Common myeloid progenitor, CD34-positive (primary cell): ENCODE measurements around the gene PPCS.

Source experiments
- CTCF ChIA-PET: fragments of 350-600 bp; sonication (Branson Sonifier 250); formaldehyde crosslinking; loops from one replicate; lab custom pipeline; 2021; ENCODE audit warnings: antibody characterized with exemption; lab: Charles Lee
- POLR2A ChIA-PET: fragments of 350-600 bp; sonication (Branson Sonifier 250); formaldehyde crosslinking; loops from one replicate; lab custom pipeline; 2021; ENCODE audit warnings: antibody characterized with exemption; lab: Charles Lee
- DNase-seq, 3 donors: peaks; one replicate each; pipeline versions ENCODE4 v3.0.0 to v3.0.0-alpha.2; 2013
- H3K27ac ChIP-seq, 2 experiments: 1 replicate in 1 of 2; 2 replicates in 1 of 2; pipeline ENCODE4 v1.7.0; 2013; ENCODE audit warnings: inconsistent platforms in 2 of 2, low read length in 2 of 2, mild to moderate bottlenecking in 2 of 2, low read depth in 1 of 2, moderate library complexity in 1 of 2; ENCODE audit not compliant: severe bottlenecking in 2 of 2, insufficient read depth in 1 of 2, poor library complexity in 1 of 2
- H3K27me3 ChIP-seq, 5 experiments: replicated peaks in 2 of 5; 1 replicate in 3 of 5; 2 replicates in 2 of 5; pipeline versions ENCODE4 v1.6.1 to v1.7.0; 2013; ENCODE audit warnings: low read length in 4 of 5, mild to moderate bottlenecking in 2 of 5, moderate library complexity in 2 of 5, inconsistent platforms in 1 of 5; ENCODE audit not compliant: insufficient read depth in 5 of 5, control insufficient read depth in 4 of 5
- H3K36me3 ChIP-seq, 4 experiments: 1 replicate in 2 of 4; 2 replicates in 2 of 4; pipeline versions ENCODE4 v1.6.1 to v1.7.0; 2013; ENCODE audit warnings: low read length in 3 of 4, control low read depth in 1 of 4, mild to moderate bottlenecking in 1 of 4; ENCODE audit not compliant: control insufficient read depth in 4 of 4, insufficient read depth in 4 of 4
- H3K4me1 ChIP-seq, 4 experiments: 1 replicate in 3 of 4; 2 replicates in 1 of 4; pipeline versions ENCODE4 v1.6.1 to v1.7.1; 2013; ENCODE audit warnings: low read length in 3 of 4, mild to moderate bottlenecking in 3 of 4, control low read depth in 1 of 4, inconsistent platforms in 1 of 4, moderate library complexity in 1 of 4; ENCODE audit not compliant: control insufficient read depth in 4 of 4, insufficient read depth in 4 of 4; ENCODE audit errors: control extremely low read depth in 1 of 4
- H3K4me3 ChIP-seq, 7 experiments: 1 replicate in 4 of 7; 2 replicates in 3 of 7; pipeline versions ENCODE4 v1.5.1 to v1.7.0; 2013; ENCODE audit warnings: mild to moderate bottlenecking in 7 of 7, low read length in 6 of 7, moderate library complexity in 6 of 7, inconsistent platforms in 2 of 7, low read depth in 2 of 7, control low read depth in 1 of 7; ENCODE audit not compliant: insufficient read depth in 4 of 7, control insufficient read depth in 1 of 7; ENCODE audit errors: extremely low read depth in 1 of 7
- H3K9me3 ChIP-seq, 5 experiments: 1 replicate in 4 of 5; 2 replicates in 1 of 5; pipeline versions ENCODE4 v1.6.1 to v1.7.1; 2013; ENCODE audit warnings: low read length in 4 of 5, mild to moderate bottlenecking in 2 of 5, inconsistent platforms in 1 of 5, low read depth in 1 of 5, moderate library complexity in 1 of 5; ENCODE audit not compliant: control insufficient read depth in 4 of 5, insufficient read depth in 2 of 5; ENCODE audit errors: control extremely low read depth in 1 of 5
- WGBS: methylation state at CpG from one replicate; pipeline ENCODE4 v1.1.5; 2013; ENCODE audit not compliant: insufficient coverage; 5-methylcytosine and 5-hydroxymethylcytosine counted together

Gene PPCS

DNA sequence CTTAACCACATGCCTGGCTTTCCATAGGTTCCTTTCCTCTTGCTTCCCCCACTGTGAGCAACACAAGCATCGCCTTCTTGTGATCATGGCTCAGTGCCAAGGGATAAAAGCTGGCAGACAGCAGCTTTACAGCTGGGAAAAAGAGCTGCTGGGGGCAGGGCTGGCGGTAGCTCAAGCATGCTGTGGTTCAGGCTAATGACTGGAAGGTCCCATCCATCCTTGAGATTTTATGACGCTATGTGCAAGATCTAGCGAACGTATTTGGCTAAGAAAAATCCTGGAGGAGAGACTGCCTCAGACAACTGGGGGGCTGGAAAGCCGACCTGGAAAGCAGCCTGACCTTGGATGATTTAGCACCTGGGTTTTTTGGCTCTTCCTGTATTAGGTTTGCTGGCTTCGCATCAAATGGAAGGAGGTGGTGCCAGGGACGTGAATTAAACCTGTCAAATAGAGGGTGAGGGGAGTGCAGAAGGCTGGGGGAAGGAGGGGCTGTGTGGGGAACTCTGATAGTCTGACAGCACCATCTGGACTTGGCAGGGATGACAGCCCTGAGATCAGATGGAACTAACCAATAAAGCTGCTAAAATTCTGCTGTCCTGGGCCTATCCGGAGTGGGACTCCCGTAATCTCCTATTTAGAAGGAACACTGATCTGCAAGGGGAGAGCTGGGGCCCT, 35.3 kb upstream of the PPCS start:
- 42% methylated on average over 8 of the region's 10 CpGs for WGBS
- Histone ChIP-seq H3K27me3 (no peaks in the 10 kb centered on the region), H3K4me1 (peaks cover 0 to 9% (median 3%) of the 10 kb centered on the region in 4 experiments), H3K9me3 (no peaks in the 10 kb centered on the region), H3K27ac (no peak overlapping the region), H3K4me3 (no peak overlapping the region), H3K36me3 (no peaks in the 10 kb centered on the region)
- ChIA-PET CTCF (no interaction called here), POLR2A (no interaction called here)
- DNase-seq = peak in 2 of 3 donors; percentile 33 to 45

DNA sequence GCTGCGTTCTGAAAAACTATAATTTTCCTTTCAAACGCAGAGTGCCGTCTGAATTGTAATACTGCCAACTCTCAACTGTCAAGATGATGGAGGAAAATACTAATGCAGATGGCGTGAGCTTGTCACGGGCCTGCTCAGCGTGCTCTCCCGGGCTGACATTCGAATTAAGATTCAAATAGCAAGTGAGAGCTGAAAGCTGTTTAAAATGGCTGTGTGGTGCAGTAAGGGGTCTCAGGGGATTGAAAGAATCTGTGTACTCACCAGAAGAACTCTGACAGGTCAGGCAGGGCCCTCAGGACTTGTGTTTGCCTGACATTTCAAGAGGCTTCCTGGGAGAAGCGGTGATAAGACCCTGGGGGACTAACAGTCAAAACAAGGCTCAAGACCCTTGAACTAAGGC, 33.6 kb upstream of the PPCS start:
- WGBS = 89% methylated on average over 7 of the region's 9 CpGs
- DNase-seq = no peak
- no peaks in the 10 kb centered on the region for H3K9me3 ChIP-seq
- POLR2A ChIA-PET = no interaction called here
- no peaks in the 10 kb centered on the region for H3K36me3 ChIP-seq
- H3K4me3 ChIP-seq = no peak overlapping the region
- CTCF ChIA-PET = no interaction called here
- H3K4me1 ChIP-seq = peaks cover 0 to 9% (median 3%) of the 10 kb centered on the region in 4 experiments
- H3K27ac ChIP-seq = no peak overlapping the region
- no peaks in the 10 kb centered on the region for H3K27me3 ChIP-seq

- H3K4me1 ChIP-seq = peaks cover 0 to 9% (median 3%) of the 10 kb centered on the region in 4 experiments
- H3K4me3 ChIP-seq = no peak overlapping the region
- no peak overlapping the region for H3K27ac ChIP-seq
- CTCF ChIA-PET = no interaction called here
- no peak for DNase-seq
- no peaks in the 10 kb centered on the region for H3K36me3 ChIP-seq
- H3K27me3 ChIP-seq = no peaks in the 10 kb centered on the region
- WGBS = 89% methylated on average over 3 of the region's 3 CpGs
- POLR2A ChIA-PET = no interaction called here
- no peaks in the 10 kb centered on the region for H3K9me3 ChIP-seq
These were observed 32.7 kb upstream of the PPCS start for GRCh38 chr1:42423681-42424080.

GRCh38 chr1:42424201-42424600, 32.1 kb upstream of the PPCS start:
- H3K27me3 ChIP-seq = no peaks in the 10 kb centered on the region
- H3K4me3 ChIP-seq = no peak overlapping the region
- H3K9me3 ChIP-seq = no peaks in the 10 kb centered on the region
- no peaks in the 10 kb centered on the region for H3K36me3 ChIP-seq
- no peak for DNase-seq
- 100% methylated on average over 3 of the region's 4 CpGs for WGBS
- H3K27ac ChIP-seq = no peak overlapping the region
- ChIA-PET CTCF (no interaction called here), POLR2A (no interaction called here)
- peaks cover 0 to 9% (median 3%) of the 10 kb centered on the region in 4 experiments for H3K4me1 ChIP-seq

GRCh38 chr1:42427240-42427639, 29.1 kb upstream of the PPCS start:
- no peaks in the 10 kb centered on the region for H3K36me3 ChIP-seq
- POLR2A ChIA-PET = interaction anchor here (0.5 kb wide), 1 partner anchor 437 kb away, joined by 5 read pairs; no protein-coding TSS in a partner anchor
- H3K27ac ChIP-seq = no peak overlapping the region
- peak in 1 of 3 donors; percentile 32 for DNase-seq
- no peaks in the 10 kb centered on the region for H3K27me3 ChIP-seq
- no peaks in the 10 kb centered on the region for H3K9me3 ChIP-seq
- no peak overlapping the region for H3K4me3 ChIP-seq
- WGBS = 58% methylated on average over 2 of the region's 4 CpGs
- H3K4me1 ChIP-seq = peaks cover 0 to 13% (median 10%) of the 10 kb centered on the region in 4 experiments
- CTCF ChIA-PET = no interaction called here

DNA sequence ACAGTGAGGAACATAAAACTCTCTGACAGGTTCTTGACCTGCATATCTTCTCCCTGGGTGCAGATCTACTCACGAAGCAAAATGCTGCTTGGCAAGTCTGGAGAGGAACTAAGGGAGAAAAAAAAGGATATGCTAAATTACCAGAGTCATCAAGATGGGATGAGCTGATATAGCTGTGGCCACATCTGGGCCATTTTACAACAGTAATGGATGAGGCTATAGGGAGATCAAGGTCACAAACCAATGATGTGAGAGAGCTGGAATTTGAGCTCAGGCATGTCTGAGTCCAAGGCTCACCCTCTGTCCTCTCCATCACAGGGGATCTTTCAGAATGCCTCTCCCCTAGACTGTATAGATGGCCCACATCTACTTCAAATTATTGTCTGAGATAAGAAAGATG, 26.7 kb upstream of the PPCS start:
- H3K4me1 ChIP-seq = peaks cover 0 to 13% (median 10%) of the 10 kb centered on the region in 4 experiments
- peaks cover 0 to 4% (median 0%) of the 10 kb centered on the region in 4 experiments for H3K36me3 ChIP-seq
- ChIA-PET POLR2A (interaction anchor here (0.5 to 1.2 kb wide), 2 partner anchors 26 to 431 kb away, joined by 3 read pairs; no protein-coding TSS in a partner anchor), CTCF (interaction anchor here (1.0 kb wide), 1 partner anchor 8 kb away, joined by 3 read pairs; no protein-coding TSS in a partner anchor)
- DNase-seq = peak in 2 of 3 donors; percentile 21 to 23
- WGBS = 0% methylated on average over 1 of the region's 1 CpG
- H3K4me3 ChIP-seq = no peak overlapping the region
- H3K9me3 ChIP-seq = no peaks in the 10 kb centered on the region
- no peak overlapping the region for H3K27ac ChIP-seq
- H3K27me3 ChIP-seq = no peaks in the 10 kb centered on the region
